ENCODE results near the gene ZBP1. TPM values are rescaled to one million over a fixed set of nuclear protein-coding genes. Genes with fewer than 3 reads are reported as not detected.

The ZBP1 gene
- total and polyA plus RNA-seq, 2 experiments from 2014 or later, result not detected

- Histone ChIP-seq H3K36me3 (no peaks in the 10 kb centered on the region), H3K27me3 (no peaks in the 10 kb centered on the region), H3K27ac (no peak overlapping the region), H3K4me3 (no peak overlapping the region), H3K9me3 (ENCODE audit: low read depth) (no peaks in the 10 kb centered on the region), H3K4me1 (ENCODE audit: low read depth) (no peaks in the 10 kb centered on the region)
- no peak for TF ChIP-seq CTCF (IDR thresholded peaks at IDR 0.05; ENCODE audit: low read depth, low read length)
- DNase-seq (ENCODE audit: low read depth in 1 of 2, low spot score in 1 of 2), result no peak
These were observed 40.8 kb downstream of the ZBP1 start for GRCh38 chr20:57579331-57579897.

- H3K9me3 ChIP-seq (ENCODE audit: low read depth), result no peaks in the 10 kb centered on the region
- no peaks in the 10 kb centered on the region for H3K36me3 ChIP-seq
- H3K4me1 ChIP-seq (ENCODE audit: low read depth), result no peaks in the 10 kb centered on the region
- DNase-seq (ENCODE audit: low read depth in 1 of 2, low spot score in 1 of 2), result no peak
- no peak overlapping the region for H3K4me3 ChIP-seq
- no peak overlapping the region for H3K27ac ChIP-seq
- no peaks in the 10 kb centered on the region for H3K27me3 ChIP-seq
- no peak for TF ChIP-seq CTCF (IDR thresholded peaks at IDR 0.05; ENCODE audit: low read depth, low read length)
These were observed 41.6 kb downstream of the ZBP1 start for GRCh38 chr20:57578476-57579165.

- Histone ChIP-seq H3K27ac (no peak overlapping the region), H3K4me1 (ENCODE audit: low read depth) (no peaks in the 10 kb centered on the region), H3K4me3 (no peak overlapping the region), H3K9me3 (ENCODE audit: low read depth) (no peaks in the 10 kb centered on the region), H3K27me3 (no peaks in the 10 kb centered on the region), H3K36me3 (no peaks in the 10 kb centered on the region)
- no peak for DNase-seq (ENCODE audit: low read depth in 1 of 2, low spot score in 1 of 2)
- TF ChIP-seq CTCF (IDR thresholded peaks at IDR 0.05; ENCODE audit: low read depth, low read length), result no peak
These were observed 42.3 kb downstream of the ZBP1 start for GRCh38 chr20:57577679-57578475.

- DNase-seq (ENCODE audit: low read depth in 1 of 2, low spot score in 1 of 2), result no peak
- Histone ChIP-seq H3K4me3 (no peak overlapping the region), H3K27me3 (no peaks in the 10 kb centered on the region), H3K27ac (no peak overlapping the region), H3K36me3 (no peaks in the 10 kb centered on the region), H3K4me1 (ENCODE audit: low read depth) (no peaks in the 10 kb centered on the region), H3K9me3 (ENCODE audit: low read depth) (no peaks in the 10 kb centered on the region)
- TF ChIP-seq CTCF (IDR thresholded peaks at IDR 0.05; ENCODE audit: low read depth, low read length), result no peak
These were observed 43.3 kb downstream of the ZBP1 start for GRCh38 chr20:57576617-57577550.

GRCh38 chr20:57576002-57576401 lies 44.2 kb downstream of the ZBP1 start:
- Histone ChIP-seq H3K27me3 (no peaks in the 10 kb centered on the region), H3K4me1 (ENCODE audit: low read depth) (no peaks in the 10 kb centered on the region)
- no peak for DNase-seq (ENCODE audit: low read depth in 1 of 2, low spot score in 1 of 2)

More at GRCh38 chr20:57576002-57576401, 44.2 kb downstream of the ZBP1 start:
- no peak overlapping the region for H3K4me3 ChIP-seq
- H3K27ac ChIP-seq, result no peak overlapping the region
- no peaks in the 10 kb centered on the region for H3K9me3 ChIP-seq (ENCODE audit: low read depth)
- H3K36me3 ChIP-seq, result no peaks in the 10 kb centered on the region
- TF ChIP-seq CTCF (IDR thresholded peaks at IDR 0.05; ENCODE audit: low read depth, low read length), result no peak

Data from cardiac muscle cell (in vitro differentiated cells and primary cell).